ENCODE results near the gene GAS2.

DNA sequence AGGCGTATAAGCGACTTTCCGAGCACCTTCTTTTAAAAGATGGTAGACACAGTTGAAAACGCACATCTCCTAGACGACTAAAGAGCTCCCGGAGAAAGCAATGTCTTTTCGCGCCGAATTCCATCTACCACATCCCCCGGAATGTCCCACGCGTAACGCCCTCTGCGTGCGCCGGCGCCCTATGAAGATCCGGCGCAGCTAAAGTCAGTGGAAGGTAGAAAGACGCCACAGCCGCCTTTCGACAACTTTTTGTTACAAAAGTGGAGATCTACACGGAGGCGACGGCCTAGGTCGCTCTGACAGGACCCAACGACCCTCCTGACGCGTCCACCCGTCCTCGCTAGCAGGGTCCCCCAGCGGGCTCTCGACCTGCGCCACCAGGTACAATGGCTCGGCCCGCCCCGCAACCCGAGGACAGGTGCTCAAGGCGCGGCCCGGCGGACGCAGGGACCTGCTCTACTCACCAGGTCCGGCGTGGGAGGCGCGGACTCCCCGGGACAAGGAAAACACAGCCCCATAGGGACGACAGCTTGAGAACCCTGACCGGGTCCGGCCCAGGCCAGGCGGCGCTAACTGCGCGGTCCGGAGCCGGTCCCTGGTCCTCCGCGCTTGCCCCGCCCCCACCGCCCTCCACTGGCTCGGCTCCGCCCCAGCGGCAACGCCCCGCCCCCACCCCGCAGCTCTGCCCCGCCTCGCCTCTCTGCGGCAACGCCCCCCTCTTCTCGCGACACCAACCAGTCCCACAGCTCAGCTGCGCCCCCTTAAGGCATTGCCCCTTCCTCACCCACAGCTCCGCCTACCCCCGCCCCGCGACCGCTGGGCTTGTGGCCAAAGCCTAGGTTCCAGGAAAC lies 163.0 kb downstream of the GAS2 start, which contains the start of gene SVIP:
- TF ChIP-seq POLR2A (IDR thresholded peaks at IDR 0.05; ENCODE audit: low read depth, low read length) (no peak), MAFK (IDR thresholded peaks at IDR 0.05; ENCODE audit: low read depth, low read length) (no peak), MXI1 (IDR thresholded peaks at IDR 0.05; ENCODE audit: borderline replicate concordance, low read depth, low read length) (no peak)
- TF ChIP-seq, protein P1, sequence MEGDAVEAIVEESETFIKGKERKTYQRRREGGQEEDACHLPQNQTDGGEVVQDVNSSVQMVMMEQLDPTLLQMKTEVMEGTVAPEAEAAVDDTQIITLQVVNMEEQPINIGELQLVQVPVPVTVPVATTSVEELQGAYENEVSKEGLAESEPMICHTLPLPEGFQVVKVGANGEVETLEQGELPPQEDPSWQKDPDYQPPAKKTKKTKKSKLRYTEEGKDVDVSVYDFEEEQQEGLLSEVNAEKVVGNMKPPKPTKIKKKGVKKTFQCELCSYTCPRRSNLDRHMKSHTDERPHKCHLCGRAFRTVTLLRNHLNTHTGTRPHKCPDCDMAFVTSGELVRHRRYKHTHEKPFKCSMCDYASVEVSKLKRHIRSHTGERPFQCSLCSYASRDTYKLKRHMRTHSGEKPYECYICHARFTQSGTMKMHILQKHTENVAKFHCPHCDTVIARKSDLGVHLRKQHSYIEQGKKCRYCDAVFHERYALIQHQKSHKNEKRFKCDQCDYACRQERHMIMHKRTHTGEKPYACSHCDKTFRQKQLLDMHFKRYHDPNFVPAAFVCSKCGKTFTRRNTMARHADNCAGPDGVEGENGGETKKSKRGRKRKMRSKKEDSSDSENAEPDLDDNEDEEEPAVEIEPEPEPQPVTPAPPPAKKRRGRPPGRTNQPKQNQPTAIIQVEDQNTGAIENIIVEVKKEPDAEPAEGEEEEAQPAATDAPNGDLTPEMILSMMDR (conservative IDR thresholded peaks at IDR 0.05; ENCODE audit: low read depth, low read length): peak; percentile 71

Measured in IMR-90 (cell line).